H1 (cell line): Measurements from ENCODE around the gene KIAA1671.

ENCODE experiments used
- CTCF ChIP-seq, 3 experiments: IDR thresholded peaks; 1 replicate in 2 of 3; 2 replicates in 1 of 3; pipeline versions ENCODE4 v1.5.1 to v1.6.1; 2011; ENCODE audit warnings: low read length in 3 of 3, mild to moderate bottlenecking in 3 of 3, inconsistent platforms in 2 of 3, low read depth in 1 of 3, moderate library complexity in 1 of 3; ENCODE audit not compliant: insufficient read depth in 1 of 3; ENCODE audit errors: control extremely low read depth in 1 of 3
- PHF8 ChIP-seq: fragments of 200-600 bp; sonication (generic); conservative IDR thresholded peaks from 2 replicates; pipeline ENCODE4 v1.7.1; 2012; ENCODE audit warnings: low read depth, mild to moderate bottlenecking, inconsistent platforms, low read length, moderate library complexity
- SP2 ChIP-seq: IDR thresholded peaks from 2 replicates; pipeline ENCODE4 v1.6.1; 2012; ENCODE audit warnings: mild to moderate bottlenecking, low read length, inconsistent platforms
- USF2 ChIP-seq: IDR thresholded peaks from 2 replicates; pipeline ENCODE4 v1.6.1; 2011; ENCODE audit warnings: low read length, improper control_type of control experiment

- TF ChIP-seq USF2 (no peak), SP2 (no peak), PHF8 (no peak), CTCF (IDR thresholded peaks at IDR 0.05; ENCODE audit: control extremely low read depth in 1 of 3, insufficient read depth in 1 of 3, low read depth in 1 of 3, low read length in 3 of 3) (peak; percentile 69 to 83 (median 72))
Measured at GRCh38 chr22:25051073-25051472, 98.6 kb downstream of the KIAA1671 start.
